HG03457 (cell line): ENCODE measurements around the gene IFIT1B.
"Not testable (repeated sequence)": the region's sequence is repeated elsewhere in the genome, so short reads cannot be mapped to it uniquely, and the experiment has no call there.

Source experiments
- ATAC-seq: cut with Tn5 transposase; IDR thresholded peaks from one replicate; pipeline ENCODE4 v1.9.1; 2021; ENCODE audit warnings: moderate number of reproducible peaks; ENCODE audit not compliant: unreplicated experiment

Gene IFIT1B

DNA sequence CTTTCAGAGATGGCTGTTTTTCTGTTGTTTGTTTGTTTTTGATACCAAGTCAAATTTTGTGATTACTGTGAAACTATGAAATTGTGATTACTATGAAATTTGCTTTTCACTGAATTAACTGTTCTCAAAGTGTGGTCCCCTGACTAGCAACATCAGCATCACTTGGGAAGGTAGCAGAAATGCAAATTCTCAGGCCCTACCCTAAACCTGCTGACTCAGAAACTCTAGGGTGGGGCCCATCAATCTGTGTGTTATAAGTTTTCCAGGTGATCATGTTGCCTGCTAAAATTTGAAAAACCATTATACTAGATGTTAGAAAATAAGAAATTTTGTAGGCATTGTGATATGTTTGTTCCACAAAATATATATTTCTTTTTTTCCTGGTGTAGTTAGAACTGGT is 1.2 kb downstream of the IFIT1B start:
- ATAC-seq: no peak

DNA sequence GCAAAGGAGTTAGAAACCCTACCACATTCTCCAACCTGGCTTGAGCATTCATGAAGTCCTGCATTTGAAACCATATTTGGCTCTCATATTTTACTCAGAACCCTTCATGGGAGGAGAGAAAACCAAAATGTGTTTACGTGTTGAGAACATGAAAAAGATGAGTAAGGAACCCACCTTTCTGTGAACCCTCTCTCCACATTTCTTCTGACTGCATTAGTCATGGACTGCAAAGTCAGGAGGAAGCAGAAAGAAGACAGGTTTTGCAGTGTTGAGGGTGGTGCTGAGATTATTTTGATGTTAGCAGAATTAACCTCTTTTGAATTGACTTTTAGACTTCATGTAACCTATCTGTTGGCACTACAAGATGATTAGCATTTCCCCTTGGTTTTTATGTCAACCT is 4.9 kb downstream of the IFIT1B start:
- no peak for ATAC-seq

DNA sequence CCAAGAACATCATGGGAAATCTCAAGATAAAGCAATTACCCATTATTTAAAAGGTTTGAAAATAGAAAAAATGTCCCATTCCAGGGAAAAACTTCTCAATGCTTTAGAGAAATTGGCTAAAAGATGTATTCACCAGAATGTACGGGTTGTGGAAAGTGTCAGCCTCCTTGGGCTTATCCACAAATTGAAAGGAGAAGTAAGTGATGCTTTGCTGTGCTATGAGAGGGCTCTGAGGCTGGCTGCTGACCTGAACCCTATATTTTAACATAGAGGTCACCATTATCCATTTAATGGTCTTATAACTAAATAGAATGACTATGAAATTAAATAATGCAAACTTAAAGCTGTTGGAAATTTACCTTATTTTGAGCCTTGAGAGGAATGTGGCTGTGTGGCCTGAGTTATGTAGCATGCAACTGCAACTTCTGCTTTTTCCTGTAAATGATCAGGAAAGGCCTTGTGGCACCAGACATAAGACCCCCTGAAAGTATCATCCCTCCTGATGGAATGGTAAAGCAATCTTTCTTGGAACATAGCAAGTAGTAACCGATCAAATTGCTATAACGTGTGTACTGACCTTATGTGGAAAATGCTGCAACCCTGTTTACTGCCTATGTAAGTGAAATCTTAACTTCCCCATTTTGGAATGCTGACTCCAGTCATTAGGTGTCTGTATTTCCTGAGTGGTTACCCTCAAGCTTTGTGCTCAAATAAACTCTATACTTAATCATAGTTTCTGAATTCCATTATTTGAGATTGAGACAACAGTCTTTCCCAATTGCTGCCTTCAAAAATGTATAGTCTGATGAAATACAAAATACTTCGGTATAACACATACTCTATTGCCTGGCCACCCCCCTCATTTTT is 6.9 kb downstream of the IFIT1B start:
- no peak for ATAC-seq

DNA sequence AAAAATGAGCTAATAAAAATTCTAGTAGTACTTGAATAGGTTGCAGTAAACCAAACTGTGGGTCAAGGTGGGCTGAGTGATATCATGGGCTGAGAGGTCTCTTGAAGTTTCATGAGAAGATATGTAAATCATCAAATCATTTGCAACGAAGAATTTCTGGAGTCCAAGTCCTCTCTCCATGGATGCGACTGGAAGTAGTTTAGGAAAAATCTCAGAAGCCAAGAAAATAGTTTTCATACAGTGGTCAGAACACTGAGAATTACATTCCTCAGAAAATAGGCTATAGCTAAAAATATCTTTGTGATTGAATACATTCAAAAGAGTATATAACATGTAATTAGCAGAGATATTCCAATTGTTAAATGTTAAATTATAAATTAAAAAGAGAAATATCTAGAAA is 10.9 kb downstream of the IFIT1B start:
- no peak for ATAC-seq

DNA sequence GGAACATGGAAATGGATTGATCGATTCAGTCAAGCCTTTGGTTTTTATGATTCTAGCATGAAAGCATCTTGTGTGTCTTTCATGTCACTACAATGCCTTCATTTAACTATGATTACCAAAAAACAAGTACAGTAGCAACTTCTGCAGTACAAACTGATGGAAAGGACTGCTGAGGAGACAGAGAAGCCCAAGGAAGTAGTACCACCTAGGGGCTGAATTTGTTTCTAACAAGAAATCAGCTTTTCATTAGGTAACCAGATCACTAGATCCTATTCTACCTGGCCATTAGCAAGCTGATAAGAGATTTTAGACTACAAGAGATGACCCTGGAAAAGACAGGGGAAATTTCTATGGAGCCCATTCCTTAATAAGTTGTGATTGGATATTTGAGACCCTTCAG is 11.4 kb downstream of the IFIT1B start:
- no peak for ATAC-seq

DNA sequence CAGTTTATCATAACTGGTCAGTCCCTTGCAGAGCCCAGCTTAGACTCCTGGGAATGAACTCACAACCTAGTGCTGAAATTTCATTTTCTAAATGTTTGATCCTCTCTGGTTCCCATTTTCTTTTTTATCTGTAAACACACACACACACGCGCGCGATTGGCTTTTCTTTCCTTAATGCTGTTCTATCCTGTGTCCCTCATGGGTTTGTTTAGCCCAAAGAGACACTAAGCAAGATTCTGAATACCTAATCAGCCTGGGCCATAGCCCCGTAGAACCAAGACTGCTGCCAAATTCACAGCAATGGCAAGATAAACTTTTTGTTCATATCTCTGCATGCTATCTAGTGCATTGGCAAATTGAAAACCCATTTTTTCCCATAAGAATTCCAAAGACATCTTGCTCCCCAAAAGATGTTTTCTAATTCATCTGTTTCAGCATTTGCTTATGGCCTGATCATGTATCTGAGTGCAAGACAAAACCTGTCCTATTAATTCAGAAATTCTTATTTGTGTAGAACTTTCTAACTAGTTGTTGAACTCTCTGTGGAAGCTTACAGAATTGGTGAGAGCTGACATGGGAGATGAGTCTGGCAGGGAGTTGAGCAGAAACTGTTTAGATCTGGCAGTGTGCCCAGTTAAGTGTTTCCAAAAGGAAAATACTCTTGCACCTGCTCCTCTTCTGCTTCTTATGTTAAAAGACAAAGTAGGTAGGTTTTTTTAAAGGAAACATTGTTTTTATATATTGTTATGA is 12.8 kb downstream of the IFIT1B start:
- no peak for ATAC-seq

DNA sequence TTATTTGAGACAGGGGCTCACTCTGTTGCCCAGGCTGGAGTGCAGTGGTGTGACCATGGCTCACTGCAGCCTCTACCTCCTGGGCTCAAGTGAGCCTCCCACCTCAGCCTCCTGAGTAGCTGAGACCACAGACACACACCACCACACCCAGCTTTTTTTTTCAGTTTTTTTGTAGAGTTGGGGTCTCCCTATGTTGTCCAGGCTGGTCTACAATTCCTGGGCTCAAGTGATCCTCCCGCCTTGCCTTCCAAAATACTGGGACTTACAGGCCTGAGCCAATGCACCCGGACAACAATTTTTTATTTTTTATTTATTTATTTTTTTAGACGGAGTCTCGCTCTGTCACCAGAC is 13.3 kb downstream of the IFIT1B start:
- not testable (repeated sequence) for ATAC-seq

DNA sequence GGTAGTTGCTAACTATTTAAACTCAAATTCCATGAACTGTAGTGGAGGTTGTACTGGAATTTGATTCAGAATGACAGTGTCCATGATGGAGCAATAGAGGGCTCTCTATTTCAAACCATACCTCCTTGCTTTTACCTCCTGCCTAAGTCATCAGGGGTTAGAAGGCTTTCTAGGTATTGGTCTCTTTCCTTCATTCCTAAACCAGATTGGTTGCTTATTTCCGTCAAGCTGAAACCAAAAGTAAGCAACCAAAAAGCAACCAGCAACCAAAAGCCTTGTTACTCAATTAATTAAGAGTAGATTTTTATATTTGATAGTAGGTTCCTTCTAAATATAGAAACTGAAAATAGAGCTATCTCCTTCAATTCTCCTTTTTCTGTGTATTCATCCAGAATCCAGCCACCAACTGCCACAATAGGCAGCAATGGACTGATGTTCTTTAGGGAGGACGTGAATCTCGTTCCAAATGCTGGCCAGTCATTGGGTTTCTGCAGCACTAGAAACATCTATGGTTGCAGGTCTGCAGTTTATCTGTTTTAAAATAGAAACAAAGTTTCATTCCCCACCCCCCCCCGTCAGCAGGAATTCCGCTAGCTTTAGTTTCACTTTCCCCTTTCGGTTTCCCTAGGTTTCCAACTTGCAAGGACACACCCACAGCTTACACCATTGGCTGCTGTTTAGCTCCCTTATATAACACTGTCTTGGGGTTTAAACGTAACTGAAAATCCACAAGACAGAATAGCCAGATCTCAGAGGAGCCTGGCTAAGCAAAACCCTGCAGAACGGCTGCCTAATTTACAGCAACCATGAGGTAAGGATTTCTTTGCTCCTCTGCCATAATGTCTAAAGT is 14.3 kb downstream of the IFIT1B start, which contains the start of gene IFIT1:
Gene IFIT1 (plus strand): TSS at position 717 of the 850 bp plus-strand sequence. CDS start 90 bp downstream, at position 807.
- peak; percentile 74 for ATAC-seq

DNA sequence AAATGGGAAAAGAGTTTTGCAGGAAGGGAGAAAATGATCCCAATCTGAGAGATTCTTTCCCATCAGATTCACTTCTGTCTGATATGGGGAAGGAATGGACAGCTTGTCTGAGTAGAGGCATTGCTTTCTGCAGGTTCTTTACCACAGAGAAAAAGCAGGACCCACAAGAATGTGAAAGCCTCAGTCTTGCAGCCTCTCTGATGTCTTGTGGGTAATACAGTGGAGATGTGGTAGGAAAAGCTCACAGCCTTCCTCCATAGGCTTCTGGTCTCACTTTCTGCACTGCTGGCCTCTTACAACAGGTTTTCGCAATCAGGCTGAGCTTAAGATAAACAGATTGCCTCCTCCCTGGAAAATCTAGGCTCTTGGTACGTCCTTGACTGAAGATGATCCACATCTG is 15.1 kb downstream of the IFIT1B start:
- no peak for ATAC-seq

DNA sequence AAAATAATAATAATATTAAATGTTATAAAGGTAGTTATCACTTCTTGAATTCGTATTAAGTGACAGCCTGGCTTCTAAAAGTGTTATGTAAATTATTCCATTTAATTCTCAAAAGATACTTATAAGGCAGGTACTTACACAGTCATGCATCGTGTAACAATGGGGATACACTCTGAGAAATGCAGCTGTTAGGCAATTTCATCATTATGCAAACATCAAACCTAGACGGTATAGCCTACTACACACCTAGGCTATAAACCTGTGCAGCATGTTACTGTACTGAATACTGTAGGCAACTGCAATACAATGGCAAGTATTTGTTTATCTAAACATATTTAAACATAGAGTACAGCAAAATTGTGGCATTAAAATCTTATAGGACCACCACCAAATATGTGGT is 16.0 kb downstream of the IFIT1B start:
- ATAC-seq: no peak

DNA sequence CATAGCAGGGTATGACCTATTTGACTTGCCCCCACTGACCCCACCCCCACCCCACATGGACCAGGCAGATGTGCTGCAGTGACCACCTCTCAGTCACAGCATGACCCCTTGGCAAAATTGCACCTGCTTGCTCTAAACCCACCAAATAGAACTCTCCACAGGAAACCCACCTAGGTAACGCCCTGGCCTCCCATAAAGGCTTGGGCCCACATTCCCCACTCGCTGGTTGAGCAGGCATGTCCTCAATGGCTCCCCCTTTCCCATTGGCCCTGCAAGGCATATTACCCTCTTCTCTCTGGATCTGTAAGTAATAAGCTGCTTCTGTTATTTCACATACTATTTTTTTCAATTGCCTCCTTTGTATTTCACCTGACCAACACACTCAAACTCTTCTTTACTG is 17.3 kb downstream of the IFIT1B start:
- ATAC-seq: no peak

DNA sequence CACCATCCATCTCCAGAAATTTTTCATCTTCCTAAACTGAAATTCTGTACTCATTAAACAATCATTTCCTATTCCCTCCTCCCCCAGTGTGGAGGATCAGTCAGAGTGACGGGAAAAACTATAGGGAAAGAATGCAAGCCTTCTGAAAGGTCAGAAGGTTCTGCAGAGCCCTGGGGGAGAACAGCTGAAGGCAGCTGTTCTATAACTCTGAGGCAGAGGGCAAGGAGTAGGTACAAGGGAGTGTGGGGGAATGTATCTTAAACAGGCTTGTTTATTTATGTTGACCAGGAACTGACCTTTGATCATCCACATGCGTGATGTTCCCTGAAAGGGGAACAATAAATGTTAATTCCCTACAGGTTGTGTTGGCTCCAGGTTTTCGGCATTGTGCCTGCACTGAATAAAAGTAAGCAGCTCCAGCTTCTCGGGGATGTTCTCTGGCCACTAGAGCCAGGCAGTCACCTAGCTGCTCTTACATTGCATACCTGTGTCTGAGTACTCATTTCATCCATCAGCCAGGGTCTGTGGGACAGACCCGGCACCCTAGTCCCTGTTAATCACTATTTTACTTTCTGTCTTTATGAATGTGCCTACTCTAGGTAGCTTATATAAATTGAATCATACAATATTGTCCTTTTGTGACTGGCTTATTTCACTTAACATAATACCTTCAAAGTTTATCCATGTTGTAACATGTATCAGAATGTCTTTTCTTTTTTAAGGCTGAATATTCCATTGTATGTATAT is 20.3 kb downstream of the IFIT1B start:
- no peak for ATAC-seq

DNA sequence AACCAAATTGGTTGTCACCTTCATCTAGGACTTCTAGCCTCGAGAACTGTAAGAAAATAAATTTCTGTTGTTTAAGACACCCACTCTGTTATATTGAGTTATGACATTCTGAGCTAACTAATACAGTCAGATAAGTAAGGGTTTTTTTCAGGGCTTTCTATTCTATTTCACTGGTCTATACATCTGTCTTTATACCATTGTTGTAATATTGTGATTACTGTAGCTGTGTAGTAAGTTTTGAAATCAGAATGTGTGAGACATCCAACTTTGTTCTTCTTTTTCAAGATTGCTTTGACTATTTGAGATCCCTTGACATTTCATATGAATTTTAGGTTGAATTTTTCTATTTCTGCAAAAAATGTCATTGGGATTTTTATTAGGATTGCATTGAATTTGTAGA is 22.1 kb downstream of the IFIT1B start:
- no peak for ATAC-seq

DNA sequence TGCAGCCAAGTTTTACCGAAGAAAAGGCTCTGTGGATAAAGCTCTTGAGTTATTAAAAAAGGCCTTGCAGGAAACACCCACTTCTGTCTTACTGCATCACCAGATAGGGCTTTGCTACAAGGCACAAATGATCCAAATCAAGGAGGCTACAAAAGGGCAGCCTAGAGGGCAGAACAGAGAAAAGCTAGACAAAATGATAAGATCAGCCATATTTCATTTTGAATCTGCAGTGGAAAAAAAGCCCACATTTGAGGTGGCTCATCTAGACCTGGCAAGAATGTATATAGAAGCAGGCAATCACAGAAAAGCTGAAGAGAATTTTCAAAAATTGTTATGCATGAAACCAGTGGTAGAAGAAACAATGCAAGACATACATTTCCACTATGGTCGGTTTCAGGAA is 25.2 kb downstream of the IFIT1B start:
- ATAC-seq: no peak

DNA sequence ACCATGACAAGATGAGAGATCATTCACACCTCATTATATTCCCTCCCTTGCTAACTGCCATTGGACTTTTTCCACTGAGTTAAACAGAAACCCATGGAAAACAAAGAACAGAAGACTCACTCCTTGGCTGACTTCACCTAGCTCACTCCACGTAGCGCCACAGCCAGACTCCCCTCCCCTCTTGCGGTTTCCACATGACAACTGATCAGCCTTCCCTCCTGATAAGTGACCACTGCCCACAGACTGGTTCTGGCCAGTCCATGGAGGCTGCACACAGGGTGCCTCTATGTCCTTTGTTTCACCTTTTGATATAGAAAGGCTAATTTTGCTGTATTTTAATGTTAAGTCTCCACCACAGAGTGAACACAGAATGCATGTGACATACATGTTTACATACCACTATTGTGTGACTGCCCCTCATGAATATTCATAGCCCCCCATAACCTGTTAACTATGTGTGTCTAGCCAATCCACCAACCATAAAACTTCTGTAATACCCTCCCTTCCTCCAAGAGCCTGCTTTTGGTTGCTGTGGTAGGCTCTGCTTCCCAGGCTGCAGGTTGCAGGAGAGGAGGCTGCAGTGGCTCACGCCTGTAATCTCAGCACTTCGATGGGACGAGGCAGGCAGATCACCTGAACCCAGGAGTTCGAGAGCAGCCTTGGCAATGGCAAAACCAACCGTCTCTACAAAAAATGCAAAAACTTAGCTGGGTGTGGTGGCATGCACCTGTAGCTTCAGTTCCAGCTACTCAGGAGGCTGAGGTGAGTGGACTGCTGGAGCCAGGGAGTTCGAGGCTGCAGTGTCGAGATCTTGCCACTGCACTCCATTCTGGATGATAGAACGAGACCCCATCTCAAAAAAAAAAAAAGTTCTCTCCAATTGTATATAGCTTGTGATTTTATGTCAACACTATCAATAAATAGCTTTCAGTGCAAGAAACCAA is 26.5 kb downstream of the IFIT1B start:
- no peak for ATAC-seq

DNA sequence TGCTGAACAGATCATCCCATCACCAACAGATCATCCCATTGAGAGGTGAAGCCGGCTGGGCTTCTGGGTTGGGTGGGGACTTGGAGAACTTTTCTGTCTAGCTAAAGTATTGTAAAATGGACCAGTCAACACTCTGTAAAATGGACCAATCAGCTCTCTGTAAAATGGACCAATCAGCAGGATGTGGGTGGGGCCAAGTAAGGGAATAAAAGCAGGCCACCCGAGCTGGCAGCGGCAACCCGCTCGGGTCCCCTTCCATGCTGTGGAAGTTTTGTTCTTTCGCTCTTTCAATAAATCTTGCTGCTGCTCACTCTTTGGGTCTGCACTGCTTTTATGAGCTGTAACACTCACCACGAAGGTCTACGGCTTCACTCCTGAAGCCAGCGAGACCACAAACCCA is 28.3 kb downstream of the IFIT1B start:
- not testable (repeated sequence) for ATAC-seq

DNA sequence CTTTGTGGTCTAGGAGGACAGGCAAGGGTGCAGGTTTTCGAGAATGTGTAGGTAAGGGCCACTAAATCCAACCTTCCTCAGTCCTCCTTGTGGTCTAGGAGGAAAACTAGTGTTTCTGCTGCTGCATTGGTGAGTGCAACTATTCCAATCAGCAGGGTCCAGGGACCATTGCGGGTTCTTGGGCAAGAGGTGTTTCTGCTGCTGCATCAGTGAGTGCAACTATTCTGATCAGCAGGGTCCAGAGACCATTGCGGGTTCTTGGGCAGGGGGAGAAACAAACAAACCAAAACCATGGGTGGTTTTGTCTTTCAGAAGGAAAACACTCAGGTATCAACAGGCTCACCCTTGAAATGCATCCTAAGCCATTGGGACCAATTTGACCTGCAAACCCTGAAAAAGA is 29.9 kb downstream of the IFIT1B start:
- ATAC-seq: not testable (repeated sequence)

DNA sequence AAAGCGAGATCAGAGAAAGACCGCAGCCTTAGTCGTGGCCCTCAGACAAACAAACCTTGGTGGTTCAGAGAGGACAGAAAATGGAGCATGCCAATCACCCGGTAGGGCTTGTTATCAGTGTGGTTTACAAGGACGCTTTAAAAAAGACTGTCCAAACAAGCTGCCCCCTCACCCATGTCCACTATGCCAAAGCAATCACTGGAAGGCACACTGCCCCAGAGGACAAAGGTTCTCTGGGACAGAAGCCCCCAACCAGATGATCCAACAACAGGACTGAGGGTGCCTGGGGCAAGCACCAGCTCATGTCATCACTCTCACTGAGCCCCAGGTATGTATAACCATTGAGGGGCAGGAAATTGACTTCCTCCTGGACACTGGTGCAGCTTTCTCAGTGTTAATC is 31.4 kb downstream of the IFIT1B start:
- not testable (repeated sequence) for ATAC-seq

DNA sequence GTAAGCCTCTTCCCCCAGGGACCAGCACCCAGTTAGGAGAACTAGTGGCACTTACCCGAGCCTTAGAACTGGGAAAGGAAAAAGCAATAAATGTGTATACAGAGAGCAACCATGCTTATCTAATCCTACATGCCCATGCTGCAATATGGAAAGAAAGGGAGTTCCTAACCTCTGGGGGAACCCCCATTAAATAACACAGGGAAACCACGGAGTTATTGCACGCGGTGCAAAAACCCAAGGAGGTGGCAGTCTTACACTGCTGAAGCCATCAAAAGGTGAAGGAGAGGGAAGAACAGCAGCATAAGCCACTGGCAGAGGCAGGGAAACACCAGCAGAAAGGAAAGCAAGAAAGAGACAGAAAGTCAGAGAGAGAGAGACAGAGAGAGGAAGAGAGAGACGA is 32.7 kb downstream of the IFIT1B start:
- not testable (repeated sequence) for ATAC-seq
